K562 (cell line): ENCODE data around the gene KIF14.

Experiments used
- CHD4 ChIP-seq: fragments of 200-600 bp; sonication (generic); IDR thresholded peaks from 3 replicates; pipeline ENCODE4 v1.6.1; 2012; ENCODE audit warnings: low read depth, mild to moderate bottlenecking, mixed read lengths, low read length, inconsistent platforms; ENCODE audit not compliant: insufficient read depth, insufficient replicate concordance, poor library complexity, severe bottlenecking
- PRPF4 ChIP-seq: fragments of 200-400 bp; formaldehyde crosslinking; IDR thresholded peaks from one replicate; pipeline ENCODE4 v1.6.1; 2017; ENCODE audit warnings: low read length, low read depth, mild to moderate bottlenecking; ENCODE audit not compliant: insufficient read depth, poor library complexity, severe bottlenecking
- ZNF707 ChIP-seq: fragments of 250-450 bp; sonication (Bioruptor Pico); conservative IDR thresholded peaks from 2 replicates; pipeline ENCODE4 v1.8.0; 2022; ENCODE audit warnings: inconsistent platforms, mild to moderate bottlenecking, moderate library complexity
- TF ChIP-seq, protein P1 (sequence below), 3 experiments: IDR thresholded peaks in 2 of 3; conservative IDR thresholded peaks in 1 of 3; 2 replicates each; pipeline ENCODE4 v1.5.1; 2011 to 2012; ENCODE audit warnings: low read length in 3 of 3, mild to moderate bottlenecking in 3 of 3, control low read depth in 2 of 3, improper control_type of control experiment in 1 of 3, inconsistent platforms in 1 of 3, low read depth in 1 of 3, mixed read lengths in 1 of 3, moderate library complexity in 1 of 3; ENCODE audit not compliant: insufficient read depth in 2 of 3

- TF ChIP-seq, protein P1, sequence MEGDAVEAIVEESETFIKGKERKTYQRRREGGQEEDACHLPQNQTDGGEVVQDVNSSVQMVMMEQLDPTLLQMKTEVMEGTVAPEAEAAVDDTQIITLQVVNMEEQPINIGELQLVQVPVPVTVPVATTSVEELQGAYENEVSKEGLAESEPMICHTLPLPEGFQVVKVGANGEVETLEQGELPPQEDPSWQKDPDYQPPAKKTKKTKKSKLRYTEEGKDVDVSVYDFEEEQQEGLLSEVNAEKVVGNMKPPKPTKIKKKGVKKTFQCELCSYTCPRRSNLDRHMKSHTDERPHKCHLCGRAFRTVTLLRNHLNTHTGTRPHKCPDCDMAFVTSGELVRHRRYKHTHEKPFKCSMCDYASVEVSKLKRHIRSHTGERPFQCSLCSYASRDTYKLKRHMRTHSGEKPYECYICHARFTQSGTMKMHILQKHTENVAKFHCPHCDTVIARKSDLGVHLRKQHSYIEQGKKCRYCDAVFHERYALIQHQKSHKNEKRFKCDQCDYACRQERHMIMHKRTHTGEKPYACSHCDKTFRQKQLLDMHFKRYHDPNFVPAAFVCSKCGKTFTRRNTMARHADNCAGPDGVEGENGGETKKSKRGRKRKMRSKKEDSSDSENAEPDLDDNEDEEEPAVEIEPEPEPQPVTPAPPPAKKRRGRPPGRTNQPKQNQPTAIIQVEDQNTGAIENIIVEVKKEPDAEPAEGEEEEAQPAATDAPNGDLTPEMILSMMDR (IDR thresholded peaks at IDR 0.05 in 2 of 3, conservative IDR thresholded peaks at IDR 0.05 in 1 of 3; ENCODE audit: insufficient read depth in 2 of 3, low read depth in 1 of 3, low read length in 3 of 3), result no peak
- TF ChIP-seq CHD4, result no peak
- no peak for TF ChIP-seq ZNF707 (CRISPR knock-in tag)
- no peak for TF ChIP-seq PRPF4
Measured at GRCh38 chr1:200526709-200527612, 93.6 kb downstream of the KIF14 start.
